SJSA1 (cell line): Measurements from ENCODE around the gene DPH2. TPM values are rescaled to one million over a fixed set of nuclear protein-coding genes. Genes with fewer than 3 reads are reported as not detected.

Experiments
- DNase-seq, 2 experiments: peaks; one replicate each; pipeline ENCODE4 v3.0.0-alpha.2; 2015 to 2020; ENCODE audit warnings: low spot score in 2 of 2, low read depth in 1 of 2
- H3K27ac ChIP-seq: fragments of 250-450 bp; sonication (Bioruptor Pico); 2 replicates; pipeline ENCODE4 v1.5.1; 2020; ENCODE audit warnings: mild to moderate bottlenecking, moderate library complexity
- H3K27me3 ChIP-seq: fragments of 250-450 bp; sonication (Bioruptor Pico); replicated peaks from 2 replicates; pipeline ENCODE4 v1.5.1; 2020; ENCODE audit warnings: mild to moderate bottlenecking, moderate library complexity
- H3K36me3 ChIP-seq: fragments of 250-450 bp; sonication (Bioruptor Pico); 2 replicates; pipeline ENCODE4 v1.5.1; 2020; ENCODE audit warnings: mild to moderate bottlenecking
- H3K4me1 ChIP-seq: fragments of 250-450 bp; sonication (Bioruptor Pico); replicated peaks from 2 replicates; pipeline ENCODE4 v1.6.1; 2021; ENCODE audit warnings: mild to moderate bottlenecking
- H3K4me3 ChIP-seq: fragments of 250-450 bp; sonication (Bioruptor Pico); 2 replicates; pipeline ENCODE4 v1.5.1; 2020; ENCODE audit warnings: mild to moderate bottlenecking
- H3K9me3 ChIP-seq: fragments of 250-450 bp; sonication (Bioruptor Pico); replicated peaks from 2 replicates; pipeline ENCODE4 v1.5.1; 2020; ENCODE audit warnings: mild to moderate bottlenecking
- total RNA-seq: library from RNA; depleted of rRNA; stranded (reverse); fragments of >200 nt; shearing (Covaris generic); gene quantifications from 2 replicates; pipeline ENCODE4 v1.2.3, GENCODE V29; 2014

DPH2 gene
- total RNA-seq, 1 experiment from 2014 or later, result 20.3 TPM

GRCh38 chr1:43968348-43968948 is 1.4 kb upstream of the DPH2 start:
- Histone ChIP-seq H3K9me3 (no peaks in the 10 kb centered on the region), H3K27me3 (no peaks in the 10 kb centered on the region), H3K27ac (no peak overlapping the region), H3K4me3 (no peak overlapping the region), H3K4me1 (peaks cover 6% of the 10 kb centered on the region), H3K36me3 (peaks cover 29% of the 10 kb centered on the region)
- peak in 1 of 2 experiments; percentile 4 for DNase-seq

DNA sequence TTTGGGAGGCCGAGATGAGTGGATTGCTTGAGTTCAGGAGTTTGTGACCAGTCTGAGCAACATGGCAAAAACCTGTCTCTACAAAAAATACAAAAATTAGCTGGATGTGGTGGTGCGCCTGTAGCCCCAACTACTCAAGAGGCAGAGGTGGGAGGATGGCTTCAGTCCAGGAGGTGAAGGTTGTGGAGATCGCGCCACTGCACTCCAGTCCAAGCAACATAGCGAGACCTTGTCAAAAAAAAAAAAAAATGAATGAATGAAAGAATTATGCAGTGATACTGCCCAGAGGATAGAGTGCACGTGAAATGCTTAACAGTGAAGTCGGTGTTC is 429 bp upstream of the DPH2 start:
- H3K27ac ChIP-seq, result no peak overlapping the region
- H3K4me3 ChIP-seq, result no peak overlapping the region
- peaks cover 29% of the 10 kb centered on the region for H3K36me3 ChIP-seq
- H3K4me1 ChIP-seq, result peaks cover 11% of the 10 kb centered on the region
- H3K9me3 ChIP-seq, result no peaks in the 10 kb centered on the region
- no peak for DNase-seq
- H3K27me3 ChIP-seq, result no peaks in the 10 kb centered on the region

DNA sequence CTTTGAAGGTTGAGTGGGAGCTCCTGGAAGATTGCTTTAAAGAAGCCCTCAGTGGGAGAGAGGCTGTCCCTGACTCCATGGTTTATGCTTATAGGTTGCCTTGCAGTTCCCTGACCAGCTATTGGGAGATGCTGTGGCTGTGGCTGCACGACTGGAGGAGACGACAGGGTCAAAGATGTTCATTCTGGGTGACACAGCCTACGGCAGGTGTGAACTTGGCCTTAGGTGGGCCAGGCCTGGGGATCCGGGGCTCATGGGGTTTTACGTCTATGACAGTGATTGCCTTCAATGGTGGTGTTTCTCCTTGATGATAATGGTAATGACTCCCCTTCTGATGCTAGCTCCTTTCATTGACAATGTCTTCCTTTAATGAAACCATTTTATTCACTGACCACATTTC is 692 bp downstream of the DPH2 start:
- Histone ChIP-seq H3K9me3 (no peaks in the 10 kb centered on the region), H3K4me3 (peak overlapping the region; percentile 61), H3K36me3 (peaks cover 35% of the 10 kb centered on the region), H3K4me1 (peaks cover 13% of the 10 kb centered on the region), H3K27ac (no peak overlapping the region), H3K27me3 (no peaks in the 10 kb centered on the region)
- no peak for DNase-seq

DNA sequence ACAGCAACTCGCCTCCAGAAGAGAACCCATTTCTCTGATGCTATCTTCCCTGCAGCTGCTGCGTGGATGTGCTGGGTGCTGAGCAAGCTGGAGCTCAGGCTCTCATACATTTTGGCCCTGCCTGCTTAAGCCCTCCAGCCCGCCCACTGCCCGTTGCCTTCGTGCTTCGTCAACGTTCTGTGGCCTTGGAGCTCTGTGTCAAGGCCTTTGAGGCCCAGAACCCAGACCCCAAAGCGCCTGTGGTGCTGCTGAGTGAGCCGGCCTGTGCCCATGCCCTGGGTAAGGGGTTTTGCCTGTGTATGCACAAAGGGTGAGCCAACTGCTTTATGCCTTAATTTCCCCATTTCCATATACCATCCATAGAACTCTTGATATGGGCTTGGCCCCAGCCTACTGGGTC is 1.1 kb downstream of the DPH2 start:
- H3K36me3 ChIP-seq, result peaks cover 37% of the 10 kb centered on the region
- no peaks in the 10 kb centered on the region for H3K27me3 ChIP-seq
- H3K27ac ChIP-seq, result no peak overlapping the region
- no peak for DNase-seq
- H3K9me3 ChIP-seq, result no peaks in the 10 kb centered on the region
- H3K4me1 ChIP-seq, result peaks cover 17% of the 10 kb centered on the region
- no peak overlapping the region for H3K4me3 ChIP-seq

GRCh38 chr1:43971336-43971980 is 1.6 kb downstream of the DPH2 start:
- Histone ChIP-seq H3K36me3 (peaks cover 42% of the 10 kb centered on the region), H3K4me3 (no peak overlapping the region), H3K9me3 (no peaks in the 10 kb centered on the region), H3K27me3 (no peaks in the 10 kb centered on the region), H3K4me1 (peaks cover 23% of the 10 kb centered on the region), H3K27ac (no peak overlapping the region)
- no peak for DNase-seq

DNA sequence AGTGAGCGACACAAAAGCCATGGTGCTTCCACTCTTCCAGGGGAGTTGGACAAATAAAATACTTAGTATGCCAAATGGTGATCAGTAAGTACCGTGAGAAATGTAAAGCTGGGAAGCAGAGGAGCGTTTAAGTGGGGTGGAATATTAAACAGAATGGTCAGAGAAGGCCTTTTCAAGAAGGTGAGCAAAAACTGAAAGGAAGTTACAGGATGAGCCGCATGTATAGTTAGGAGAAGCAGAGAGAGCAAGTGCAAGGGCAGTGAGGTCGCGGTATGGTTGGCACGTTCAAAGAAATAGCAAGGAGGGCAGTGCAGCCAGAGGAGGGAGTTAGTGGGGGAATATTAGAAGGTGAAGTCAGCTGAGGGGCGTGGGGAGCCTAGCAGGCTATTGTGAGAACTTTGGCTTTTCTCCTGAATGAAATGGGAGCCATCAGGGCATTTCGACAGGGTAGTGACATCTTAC is 4.2 kb downstream of the DPH2 start:
- Histone ChIP-seq H3K36me3 (peaks cover 59% of the 10 kb centered on the region), H3K27me3 (no peaks in the 10 kb centered on the region), H3K27ac (no peak overlapping the region), H3K4me1 (peaks cover 42% of the 10 kb centered on the region), H3K4me3 (peak overlapping the region; percentile 88), H3K9me3 (no peaks in the 10 kb centered on the region)
- DNase-seq, result no peak

DNA sequence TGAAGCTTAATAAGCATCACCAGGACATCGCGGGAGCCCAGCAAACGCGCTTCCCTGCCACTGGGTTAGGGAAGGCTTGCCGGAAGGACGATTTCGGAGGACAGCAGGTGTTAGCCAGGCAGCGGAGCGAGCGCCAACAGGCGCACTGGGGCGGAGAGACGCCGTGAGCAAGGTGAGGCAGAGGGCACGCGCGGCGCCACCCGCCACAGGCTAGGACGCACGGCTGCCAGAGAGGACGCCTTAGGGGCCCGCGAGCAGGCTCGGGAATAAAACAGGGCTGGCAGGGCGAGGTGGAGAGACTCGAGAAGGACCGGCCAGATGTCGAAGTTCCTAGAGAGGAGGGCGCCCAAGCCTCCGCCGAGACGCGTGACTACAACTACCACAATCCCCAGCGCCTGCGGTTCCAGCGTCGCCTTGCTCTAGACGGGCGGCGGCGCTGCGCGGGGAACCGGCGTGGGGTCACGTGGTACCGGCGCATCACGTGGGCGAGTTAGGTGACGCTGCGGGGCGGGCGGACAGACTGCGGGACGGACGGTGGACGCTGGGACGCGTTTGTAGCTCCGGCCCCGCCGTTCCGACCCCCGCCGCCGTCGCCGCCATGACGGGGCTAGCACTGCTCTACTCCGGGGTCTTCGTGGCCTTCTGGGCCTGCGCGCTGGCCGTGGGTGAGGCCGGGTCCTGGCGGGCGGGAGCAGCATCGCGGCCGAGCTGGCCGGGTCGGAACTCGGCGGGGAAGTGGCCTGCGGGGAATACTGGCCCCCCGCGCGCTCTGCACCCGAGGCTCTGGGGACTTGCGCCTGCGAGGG is 4.8 kb downstream of the DPH2 start, which contains the start of gene ATP6V0B:
TSS of gene ATP6V0B (plus strand) at position 518 of the 806 bp plus-strand sequence. CDS start at position 599, 81 bp downstream.
- Histone ChIP-seq H3K27me3 (no peaks in the 10 kb centered on the region), H3K9me3 (no peaks in the 10 kb centered on the region), H3K36me3 (peaks cover 59% of the 10 kb centered on the region), H3K4me1 (peaks cover 42% of the 10 kb centered on the region), H3K4me3 (peak within 1 kb of the TSS; percentile 88), H3K27ac (peak within 1 kb of the TSS; percentile 57)
- peak; percentile 87 to 96 for DNase-seq

DNA sequence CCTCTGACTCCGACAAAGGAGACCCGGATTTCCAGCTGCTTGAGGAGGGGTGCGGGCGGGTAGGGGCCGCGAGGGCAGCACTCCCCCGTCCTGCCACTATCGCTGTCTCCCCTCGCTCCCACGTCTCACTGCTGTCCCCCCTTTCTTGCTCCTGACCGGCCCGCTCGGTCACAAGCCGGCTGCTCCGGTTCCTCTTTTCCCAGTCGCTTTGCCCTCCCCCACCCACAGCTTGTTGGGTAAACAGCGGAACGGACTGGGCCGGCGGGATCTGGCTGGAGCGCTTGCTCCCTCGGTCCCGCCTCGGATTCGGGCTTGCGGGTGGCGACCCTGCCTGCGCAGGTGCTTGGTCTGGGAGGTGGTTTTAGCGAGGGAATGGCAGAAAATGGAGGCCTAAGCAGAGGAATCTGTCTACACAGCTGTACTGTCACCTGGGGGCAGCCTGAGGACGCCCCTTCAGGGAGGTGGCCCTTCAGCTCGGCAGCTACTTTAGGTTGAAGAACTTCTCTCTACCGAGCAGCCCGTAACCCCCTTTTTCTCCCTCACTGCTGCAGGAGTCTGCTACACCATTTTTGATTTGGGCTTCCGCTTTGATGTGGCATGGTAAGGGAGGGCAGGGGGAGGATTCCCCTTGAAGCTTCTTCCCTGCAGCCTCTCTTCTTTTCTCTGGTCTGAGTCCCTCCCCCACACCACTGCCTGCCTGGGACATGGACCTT is 5.6 kb downstream of the DPH2 start:
- Histone ChIP-seq H3K4me3 (peak overlapping the region; percentile 88), H3K9me3 (no peaks in the 10 kb centered on the region), H3K27me3 (no peaks in the 10 kb centered on the region), H3K36me3 (peaks cover 61% of the 10 kb centered on the region), H3K4me1 (peaks cover 49% of the 10 kb centered on the region), H3K27ac (peak overlapping the region; percentile 57)
- no peak for DNase-seq

- no peak for DNase-seq
- Histone ChIP-seq H3K27me3 (no peaks in the 10 kb centered on the region), H3K27ac (no peak overlapping the region), H3K4me3 (peak overlapping the region; percentile 88), H3K9me3 (no peaks in the 10 kb centered on the region), H3K4me1 (peaks cover 46% of the 10 kb centered on the region), H3K36me3 (peaks cover 68% of the 10 kb centered on the region)
These were observed 6.2 kb downstream of the DPH2 start for GRCh38 chr1:43976045-43976444.

DNA sequence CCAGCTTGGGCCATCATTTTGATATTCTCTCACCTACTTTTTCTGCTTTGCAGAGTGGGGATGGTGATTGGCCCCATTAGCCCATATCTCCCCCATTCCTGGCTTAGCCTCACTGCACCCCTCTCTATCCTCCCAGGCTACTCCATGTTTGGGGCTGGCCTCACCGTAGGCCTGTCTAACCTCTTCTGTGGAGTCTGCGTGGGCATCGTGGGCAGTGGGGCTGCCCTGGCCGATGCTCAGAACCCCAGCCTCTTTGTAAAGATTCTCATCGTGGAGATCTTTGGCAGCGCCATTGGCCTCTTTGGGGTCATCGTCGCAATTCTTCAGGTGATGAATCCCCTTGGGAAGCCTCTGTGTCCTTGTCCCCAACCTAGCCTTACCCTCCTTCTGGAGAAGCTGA is 7.1 kb downstream of the DPH2 start:
- no peaks in the 10 kb centered on the region for H3K27me3 ChIP-seq
- no peaks in the 10 kb centered on the region for H3K9me3 ChIP-seq
- H3K4me3 ChIP-seq, result no peak overlapping the region
- peaks cover 67% of the 10 kb centered on the region for H3K36me3 ChIP-seq
- no peak for DNase-seq
- H3K27ac ChIP-seq, result no peak overlapping the region
- H3K4me1 ChIP-seq, result peaks cover 46% of the 10 kb centered on the region

DNA sequence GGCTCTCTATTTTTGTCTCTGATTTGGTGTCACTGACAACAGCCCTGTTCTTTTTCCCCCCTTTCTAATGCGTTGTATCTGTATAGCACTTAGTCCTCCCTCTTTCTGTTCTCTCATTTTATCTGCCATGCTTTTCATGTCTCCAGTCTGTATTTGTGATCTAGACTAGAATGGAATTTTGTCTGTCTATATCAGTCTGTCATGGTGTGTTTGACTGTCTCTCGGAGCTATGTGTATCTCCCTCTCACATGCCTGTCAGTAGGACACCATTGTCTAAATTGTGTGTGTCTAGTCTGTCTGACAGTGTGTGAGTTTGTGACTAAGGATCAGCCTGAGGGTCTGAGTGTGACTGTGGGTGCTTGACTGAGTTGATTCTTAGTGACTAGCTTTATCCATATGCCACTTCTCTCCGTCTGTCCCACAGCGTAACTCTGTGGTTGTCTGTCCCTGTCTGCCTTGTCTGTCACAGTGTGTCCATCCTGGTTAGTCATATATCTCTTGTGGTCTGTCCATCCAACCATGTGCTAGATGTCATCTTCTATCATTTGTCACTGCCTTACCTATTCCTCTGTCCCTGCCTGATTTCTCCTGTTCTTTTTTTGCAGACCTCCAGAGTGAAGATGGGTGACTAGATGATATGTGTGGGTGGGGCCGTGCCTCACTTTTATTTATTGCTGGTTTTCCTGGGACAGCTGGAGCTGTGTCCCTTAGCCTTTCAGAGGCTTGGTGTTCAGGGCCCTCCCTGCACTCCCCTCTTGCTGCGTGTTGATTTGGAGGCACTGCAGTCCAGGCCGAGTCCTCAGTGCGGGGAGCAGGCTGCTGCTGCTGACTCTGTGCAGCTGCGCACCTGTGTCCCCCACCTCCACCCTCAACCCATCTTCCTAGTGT is 7.8 kb downstream of the DPH2 start:
- DNase-seq, result no peak
- Histone ChIP-seq H3K36me3 (peaks cover 68% of the 10 kb centered on the region), H3K9me3 (no peaks in the 10 kb centered on the region), H3K4me1 (peaks cover 46% of the 10 kb centered on the region), H3K4me3 (no peak overlapping the region), H3K27ac (no peak overlapping the region), H3K27me3 (no peaks in the 10 kb centered on the region)

DNA sequence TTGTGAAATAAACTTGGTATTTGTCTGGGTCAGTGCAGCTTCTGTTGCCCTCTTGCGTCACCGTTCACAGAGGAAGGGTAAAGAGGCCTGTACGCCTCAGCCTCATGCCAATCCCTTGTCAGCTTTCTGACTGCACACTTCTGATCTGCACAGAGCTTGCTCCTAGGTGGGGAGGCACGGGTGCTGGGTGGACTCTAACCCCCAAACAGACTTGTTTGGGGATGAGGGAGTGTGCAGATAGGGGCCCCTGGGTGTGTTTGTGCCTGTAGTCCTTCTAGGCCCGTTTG is 8.4 kb downstream of the DPH2 start:
- no peak overlapping the region for H3K27ac ChIP-seq
- DNase-seq, result no peak
- H3K36me3 ChIP-seq, result peaks cover 69% of the 10 kb centered on the region
- no peaks in the 10 kb centered on the region for H3K27me3 ChIP-seq
- peaks cover 46% of the 10 kb centered on the region for H3K4me1 ChIP-seq
- no peak overlapping the region for H3K4me3 ChIP-seq
- H3K9me3 ChIP-seq, result no peaks in the 10 kb centered on the region
